Mucosa of descending colon (tissue), 3 donors: ENCODE data around the gene JCAD. TPM values are rescaled to one million over a fixed set of nuclear protein-coding genes. Genes with fewer than 3 reads are reported as not detected.

Source experiments
- ATAC-seq: fragments of 200-7000 bp; cut with Tn5 transposase; one replicate; pipeline ENCODE4 v1.9.1; 2020; ENCODE audit warnings: mild to moderate bottlenecking, moderate library complexity
- DNase-seq, 3 donors: peaks; one replicate each; pipeline ENCODE4 v3.0.0-alpha.2; 2020
- H3K36me3 ChIP-seq: fragments of 200-600 bp; one replicate; pipeline ENCODE4 v1.8.0; 2021; ENCODE audit warnings: low read depth, mild to moderate bottlenecking
- H3K4me1 ChIP-seq: fragments of 200-600 bp; one replicate; pipeline ENCODE4 v1.8.0; 2021; ENCODE audit warnings: low read depth, mild to moderate bottlenecking
- H3K4me3 ChIP-seq: fragments of 200-600 bp; one replicate; pipeline ENCODE4 v1.8.0; 2021; ENCODE audit warnings: mild to moderate bottlenecking
- H3K9me3 ChIP-seq: fragments of 200-600 bp; one replicate; pipeline ENCODE4 v1.8.0; 2021; ENCODE audit warnings: mild to moderate bottlenecking
- intact Hi-C, 2 donors: fragments of 100-400 bp; cut with DNase I in 1 of 2; cut with micrococcal nuclease in 1 of 2; formaldehyde crosslinking; loops; one replicate each; pipeline versions ENCODE4 v1.11.0 to v1.11.1; 2022; cut with DNase I, micrococcal nuclease
- total RNA-seq, 3 donors: library from RNA; stranded (reverse); fragmentation: NEBNext Ultra II Directional in 2 of 3; extraction: Animal tissue kit (Norgen Biotek cat#: 25700) in 2 of 3; gene quantifications; one replicate each; pipeline versions ENCODE4 v1.2.1 to v1.2.4, GENCODE V29; 2021 to 2023
- TF ChIP-seq, protein P1 (sequence below): fragments of 200-600 bp; IDR thresholded peaks from one replicate; pipeline ENCODE4 v1.8.0; 2022; ENCODE audit warnings: antibody characterized with exemption, mild to moderate bottlenecking
- donor health status: DM: no; HTN: no; CAD: no; lungs with moderate emphysema.
- donor health status: DM: no; HTN: no; CAD: no.
- donor health status: DM: no; HTN: yes; CAD: no.

JCAD gene
- total RNA-seq, 3 donors from 2014 or later, result 4.9 to 256 (median 9.0) TPM

DNA sequence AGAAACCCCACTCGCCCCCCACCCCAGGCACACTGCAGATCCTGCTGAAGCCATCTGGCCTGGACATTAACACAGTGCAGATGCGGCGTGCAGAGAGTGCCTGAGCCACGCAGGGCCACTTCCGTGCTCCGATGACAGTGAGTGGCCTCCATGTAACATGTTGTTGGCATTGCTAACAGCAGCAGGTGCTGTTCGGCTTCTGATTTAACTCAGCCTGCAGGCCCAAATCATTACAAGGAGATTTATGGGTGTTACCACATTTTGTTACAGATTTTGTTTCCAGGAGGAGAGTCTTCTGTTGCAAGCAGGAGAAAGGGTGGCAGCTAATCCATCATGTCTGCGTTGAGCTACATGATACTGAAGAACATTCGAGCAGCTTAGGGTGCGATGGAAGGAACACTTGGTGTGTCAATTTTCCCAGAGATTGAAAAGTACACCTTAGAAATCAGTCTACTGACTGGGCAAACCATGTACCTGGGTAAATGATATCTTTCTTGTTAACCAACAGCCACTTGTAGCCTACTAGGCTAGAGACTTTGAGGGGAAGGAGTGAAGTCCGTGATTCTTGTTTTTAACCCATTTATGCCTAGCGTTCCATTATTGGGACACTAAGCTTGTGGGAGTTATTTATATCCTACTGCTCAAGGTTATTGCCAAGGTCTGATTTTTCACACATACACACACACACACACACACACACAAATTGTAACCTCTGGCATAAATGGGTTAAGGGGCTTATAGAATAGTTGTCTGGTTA is 90.0 kb downstream of the JCAD start:
- intact Hi-C loops, result no loop called here
- H3K36me3 ChIP-seq, result no peaks in the 10 kb centered on the region
- no peak overlapping the region for H3K4me3 ChIP-seq
- H3K4me1 ChIP-seq, result no peaks in the 10 kb centered on the region
- DNase-seq (no peak), ATAC-seq (no peak)
- no peaks in the 10 kb centered on the region for H3K9me3 ChIP-seq
- TF ChIP-seq, protein P1, sequence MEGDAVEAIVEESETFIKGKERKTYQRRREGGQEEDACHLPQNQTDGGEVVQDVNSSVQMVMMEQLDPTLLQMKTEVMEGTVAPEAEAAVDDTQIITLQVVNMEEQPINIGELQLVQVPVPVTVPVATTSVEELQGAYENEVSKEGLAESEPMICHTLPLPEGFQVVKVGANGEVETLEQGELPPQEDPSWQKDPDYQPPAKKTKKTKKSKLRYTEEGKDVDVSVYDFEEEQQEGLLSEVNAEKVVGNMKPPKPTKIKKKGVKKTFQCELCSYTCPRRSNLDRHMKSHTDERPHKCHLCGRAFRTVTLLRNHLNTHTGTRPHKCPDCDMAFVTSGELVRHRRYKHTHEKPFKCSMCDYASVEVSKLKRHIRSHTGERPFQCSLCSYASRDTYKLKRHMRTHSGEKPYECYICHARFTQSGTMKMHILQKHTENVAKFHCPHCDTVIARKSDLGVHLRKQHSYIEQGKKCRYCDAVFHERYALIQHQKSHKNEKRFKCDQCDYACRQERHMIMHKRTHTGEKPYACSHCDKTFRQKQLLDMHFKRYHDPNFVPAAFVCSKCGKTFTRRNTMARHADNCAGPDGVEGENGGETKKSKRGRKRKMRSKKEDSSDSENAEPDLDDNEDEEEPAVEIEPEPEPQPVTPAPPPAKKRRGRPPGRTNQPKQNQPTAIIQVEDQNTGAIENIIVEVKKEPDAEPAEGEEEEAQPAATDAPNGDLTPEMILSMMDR, result no peak

DNA sequence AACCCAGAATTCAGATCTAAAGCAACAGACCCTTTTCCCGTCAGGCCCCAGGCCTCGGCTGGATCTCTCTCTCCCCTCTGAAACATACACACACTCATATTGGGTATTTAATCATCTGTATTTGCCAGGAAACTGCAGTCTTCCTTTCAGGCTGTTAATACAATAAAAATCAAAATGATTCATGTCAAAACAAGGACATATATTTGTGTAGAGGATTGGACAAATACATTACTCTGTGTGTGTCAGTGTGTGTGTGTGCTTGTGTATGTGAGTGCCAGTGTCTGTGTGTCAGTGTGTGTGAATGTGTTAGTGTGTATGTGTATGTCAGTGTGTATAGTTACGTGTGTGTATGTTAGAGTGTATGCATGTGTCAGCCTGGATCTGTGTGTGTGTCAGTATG is 90.8 kb downstream of the JCAD start:
- Histone ChIP-seq H3K9me3 (no peaks in the 10 kb centered on the region), H3K36me3 (no peaks in the 10 kb centered on the region), H3K4me3 (no peak overlapping the region), H3K4me1 (no peaks in the 10 kb centered on the region)
- ATAC-seq (no peak), DNase-seq (no peak)
- TF ChIP-seq, protein P1, result no peak
- intact Hi-C loops, result no loop called here

DNA sequence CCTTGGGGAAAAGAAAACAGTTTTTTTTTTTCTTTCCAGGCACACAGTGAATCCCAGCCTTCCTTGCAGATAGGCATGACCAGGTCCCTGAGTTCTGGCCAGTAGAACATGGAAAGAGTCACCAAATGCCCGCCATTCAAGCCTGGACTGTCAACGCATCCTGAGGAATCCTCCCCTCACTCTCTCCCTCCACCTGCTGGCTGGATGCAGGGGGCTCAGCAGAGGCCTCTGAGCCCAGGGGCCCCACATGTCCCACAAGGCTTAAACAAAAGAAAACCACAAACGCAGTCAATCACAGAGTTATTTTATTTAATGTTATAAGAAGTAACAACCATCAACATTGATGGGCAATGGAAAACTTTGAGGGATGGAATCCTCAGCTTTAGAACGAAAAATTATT is 93.1 kb downstream of the JCAD start:
- Histone ChIP-seq H3K4me3 (no peak overlapping the region), H3K9me3 (no peaks in the 10 kb centered on the region), H3K36me3 (no peaks in the 10 kb centered on the region), H3K4me1 (no peaks in the 10 kb centered on the region)
- ATAC-seq (no peak), DNase-seq (no peak)
- TF ChIP-seq, protein P1, result no peak
- intact Hi-C loops, result no loop called here
